Mucosa of descending colon (tissue), 3 donors: ENCODE results near the gene ZFP36. TPM values are rescaled to one million over a fixed set of nuclear protein-coding genes. Genes with fewer than 3 reads are reported as not detected.

Experiments used
- ATAC-seq: fragments of 200-7000 bp; cut with Tn5 transposase; one replicate; pipeline ENCODE4 v1.9.1; 2020; ENCODE audit warnings: mild to moderate bottlenecking, moderate library complexity
- DNase-seq, 3 donors: peaks; one replicate each; pipeline ENCODE4 v3.0.0-alpha.2; 2020
- H3K36me3 ChIP-seq: fragments of 200-600 bp; one replicate; pipeline ENCODE4 v1.8.0; 2021; ENCODE audit warnings: low read depth, mild to moderate bottlenecking
- H3K4me1 ChIP-seq: fragments of 200-600 bp; one replicate; pipeline ENCODE4 v1.8.0; 2021; ENCODE audit warnings: low read depth, mild to moderate bottlenecking
- H3K4me3 ChIP-seq: fragments of 200-600 bp; one replicate; pipeline ENCODE4 v1.8.0; 2021; ENCODE audit warnings: mild to moderate bottlenecking
- H3K9me3 ChIP-seq: fragments of 200-600 bp; one replicate; pipeline ENCODE4 v1.8.0; 2021; ENCODE audit warnings: mild to moderate bottlenecking
- CTCF ChIP-seq: fragments of 200-600 bp; IDR thresholded peaks from one replicate; pipeline ENCODE4 v1.8.0; 2022; ENCODE audit warnings: antibody characterized with exemption, mild to moderate bottlenecking
- intact Hi-C, 2 donors: fragments of 100-400 bp; cut with DNase I in 1 of 2; cut with micrococcal nuclease in 1 of 2; formaldehyde crosslinking; loops; one replicate each; pipeline versions ENCODE4 v1.11.0 to v1.11.1; 2022; cut with DNase I, micrococcal nuclease
- total RNA-seq, 3 donors: library from RNA; stranded (reverse); fragmentation: NEBNext Ultra II Directional in 2 of 3; extraction: Animal tissue kit (Norgen Biotek cat#: 25700) in 2 of 3; gene quantifications; one replicate each; pipeline versions ENCODE4 v1.2.1 to v1.2.4, GENCODE V29; 2021 to 2023
- donor health status: DM: no; HTN: no; CAD: no; lungs with moderate emphysema.
- donor health status: DM: no; HTN: no; CAD: no.
- donor health status: DM: no; HTN: yes; CAD: no.

The ZFP36 gene
- total RNA-seq, 3 donors from 2014 or later: 200 to 236 (median 235) TPM

- ATAC-seq: no peak
- H3K4me3 ChIP-seq: no peak overlapping the region
- H3K36me3 ChIP-seq: peaks cover 8% of the 10 kb centered on the region
- no peak for TF ChIP-seq CTCF
- H3K9me3 ChIP-seq: no peaks in the 10 kb centered on the region
- intact Hi-C loops: no loop called here
- DNase-seq: no peak
- peaks cover 8% of the 10 kb centered on the region for H3K4me1 ChIP-seq
Observed at GRCh38 chr19:39385629-39386411, 20.8 kb upstream of the ZFP36 start.

- H3K4me3 ChIP-seq: no peak overlapping the region
- intact Hi-C loops: no loop called here
- no peak for ATAC-seq
- H3K9me3 ChIP-seq: no peaks in the 10 kb centered on the region
- H3K4me1 ChIP-seq: peaks cover 8% of the 10 kb centered on the region
- no peak for DNase-seq
- peaks cover 8% of the 10 kb centered on the region for H3K36me3 ChIP-seq
- no peak for TF ChIP-seq CTCF
Observed at GRCh38 chr19:39386557-39386956, 20.1 kb upstream of the ZFP36 start.

- Histone ChIP-seq H3K9me3 (no peaks in the 10 kb centered on the region), H3K36me3 (peaks cover 8% of the 10 kb centered on the region), H3K4me1 (peaks cover 15% of the 10 kb centered on the region), H3K4me3 (no peak overlapping the region)
- ATAC-seq (no peak), DNase-seq (no peak)
- intact Hi-C loops: no loop called here
- TF ChIP-seq CTCF: no peak
Observed at GRCh38 chr19:39388657-39389056, 18.0 kb upstream of the ZFP36 start.

- intact Hi-C loops: no loop called here
- Histone ChIP-seq H3K4me3 (no peak overlapping the region), H3K9me3 (no peaks in the 10 kb centered on the region), H3K4me1 (peaks cover 15% of the 10 kb centered on the region), H3K36me3 (peaks cover 8% of the 10 kb centered on the region)
- no peak for ATAC-seq
- peak in 1 of 3 donors; percentile 43 for DNase-seq
- no peak for TF ChIP-seq CTCF
Observed at GRCh38 chr19:39389631-39390414, 16.8 kb upstream of the ZFP36 start.

- ATAC-seq: peak; percentile 41
- peak overlapping the region; percentile 100 for H3K4me3 ChIP-seq
- no peak for TF ChIP-seq CTCF
- H3K4me1 ChIP-seq: peaks cover 15% of the 10 kb centered on the region
- peak in 1 of 3 donors; percentile 80 for DNase-seq
- intact Hi-C loops: no loop called here
- no peaks in the 10 kb centered on the region for H3K9me3 ChIP-seq
- H3K36me3 ChIP-seq: peaks cover 8% of the 10 kb centered on the region
Observed at GRCh38 chr19:39390451-39390750, 16.2 kb upstream of the ZFP36 start.
